ENCODE data around the gene SLC4A11. TPM values are rescaled to one million over a fixed set of nuclear protein-coding genes. Genes with fewer than 3 reads are reported as not detected.

SLC4A11 gene
- total and polyA plus RNA-seq, 10 of the 15 experiments (the other 5 are each of a cell fraction or from before 2014, with no cell fraction given) = 0.07 to 2.3 (median 1.1) TPM

- no peak for FAIRE-seq
- no peak overlapping the region for H3K9ac ChIP-seq (ENCODE audit: control insufficient read depth, insufficient read depth, low read length)
These were observed 38.9 kb upstream of the SLC4A11 start for GRCh38 chr20:3277686-3278465.

More at GRCh38 chr20:3277686-3278465, 38.9 kb upstream of the SLC4A11 start:
- intact Hi-C loops (cut with micrococcal nuclease; ENCODE audit: unreplicated experiment) = loop anchor here (2.0 kb wide), 1 partner anchor 59 kb away; no protein-coding TSS in a partner anchor
- ChIA-PET SMC1A (ENCODE audit: uncharacterized antibody, unreplicated experiment) (interaction anchor here (1.4 to 1.7 kb wide), 2 partner anchors 19 to 225 kb away, joined by 3 to 4 read pairs; no protein-coding TSS in a partner anchor), CTCF (interaction anchor here (0.9 to 2.5 kb wide), 6 partner anchors 9 to 228 kb away, joined by 3 to 14 read pairs (median 4); no protein-coding TSS in a partner anchor), POLR2A (no interaction called here), RAD21 (ENCODE audit: unreplicated experiment) (no interaction called here)
- H3K79me2 ChIP-seq (ENCODE audit: control insufficient read depth, insufficient read depth, low read length) = no peaks in the 10 kb centered on the region
- in situ Hi-C loops (cut with MboI) = no loop called here
- H3K27ac ChIP-seq (ENCODE audit: control insufficient read depth, insufficient read depth) = no peak overlapping the region
- H2AFZ ChIP-seq (ENCODE audit: control insufficient read depth, low read depth, low read length) = no peak overlapping the region
- H3K4me2 ChIP-seq (ENCODE audit: control insufficient read depth, insufficient read depth) = no peak overlapping the region
- no peaks in the 10 kb centered on the region for H4K20me1 ChIP-seq (ENCODE audit: control insufficient read depth, insufficient read depth)
- no peaks in the 10 kb centered on the region for H3K9me3 ChIP-seq (replicated peaks; ENCODE audit: control insufficient read depth, insufficient read depth, low read length)
- H3K4me1 ChIP-seq (ENCODE audit: control insufficient read depth, insufficient read depth, low read length) = no peaks in the 10 kb centered on the region
- 63% methylated on average over 7 of the region's 7 CpGs for WGBS (ENCODE audit: insufficient coverage, insufficient replicate concordance, low lambda C conversion rate, missing lambda C conversion rate)
- no peak overlapping the region for H3K4me3 ChIP-seq
- TF ChIP-seq CBFB (IDR thresholded peaks at IDR 0.05; ENCODE audit: low read depth) (no peak), RAD21 (IDR thresholded peaks at IDR 0.05; ENCODE audit: insufficient read depth, low read depth, low read length) (no peak), POLR2A (IDR thresholded peaks at IDR 0.05; ENCODE audit: low read depth, low read length) (no peak), SREBF1 (IDR thresholded peaks at IDR 0.05; ENCODE audit: low read length) (no peak), CREB1 (IDR thresholded peaks at IDR 0.05; ENCODE audit: low read depth) (no peak), HSF1 (IDR thresholded peaks at IDR 0.05; ENCODE audit: low read depth, low read length) (no peak), STAT1 (conservative IDR thresholded peaks at IDR 0.05) (no peak), BCL11A (IDR thresholded peaks at IDR 0.05; ENCODE audit: low read depth, low read length) (no peak), FOXM1 (IDR thresholded peaks at IDR 0.05; ENCODE audit: low read depth, low read length) (no peak), HCFC1 (IDR thresholded peaks at IDR 0.05; ENCODE audit: low read length) (no peak), ATF2 (IDR thresholded peaks at IDR 0.05; ENCODE audit: low read length) (no peak), RBBP5 (conservative IDR thresholded peaks at IDR 0.05) (no peak), SIN3A (IDR thresholded peaks at IDR 0.05; ENCODE audit: low read depth, low read length) (no peak), CHD2 (IDR thresholded peaks at IDR 0.05; ENCODE audit: borderline replicate concordance, low read depth, low read length) (no peak)
- TF ChIP-seq, protein P1, sequence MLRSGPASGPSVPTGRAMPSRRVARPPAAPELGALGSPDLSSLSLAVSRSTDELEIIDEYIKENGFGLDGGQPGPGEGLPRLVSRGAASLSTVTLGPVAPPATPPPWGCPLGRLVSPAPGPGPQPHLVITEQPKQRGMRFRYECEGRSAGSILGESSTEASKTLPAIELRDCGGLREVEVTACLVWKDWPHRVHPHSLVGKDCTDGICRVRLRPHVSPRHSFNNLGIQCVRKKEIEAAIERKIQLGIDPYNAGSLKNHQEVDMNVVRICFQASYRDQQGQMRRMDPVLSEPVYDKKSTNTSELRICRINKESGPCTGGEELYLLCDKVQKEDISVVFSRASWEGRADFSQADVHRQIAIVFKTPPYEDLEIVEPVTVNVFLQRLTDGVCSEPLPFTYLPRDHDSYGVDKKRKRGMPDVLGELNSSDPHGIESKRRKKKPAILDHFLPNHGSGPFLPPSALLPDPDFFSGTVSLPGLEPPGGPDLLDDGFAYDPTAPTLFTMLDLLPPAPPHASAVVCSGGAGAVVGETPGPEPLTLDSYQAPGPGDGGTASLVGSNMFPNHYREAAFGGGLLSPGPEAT (IDR thresholded peaks at IDR 0.05; ENCODE audit: low read depth) = no peak
- H3K27me3 ChIP-seq (replicated peaks in 1 of 2; ENCODE audit: control insufficient read depth in 2 of 2, insufficient read depth in 2 of 2, low read length in 1 of 2) = no peaks in the 10 kb centered on the region
- no peak for DNase-seq (ENCODE audit: low read depth, low spot score)
- H3K36me3 ChIP-seq (ENCODE audit: control insufficient read depth in 2 of 2, insufficient read depth in 2 of 2, low read length in 1 of 2) = no peaks in the 10 kb centered on the region
- BruUV-seq (replicated peaks) = no TSS peak
- no peak for ATAC-seq

Measured in GM12878 (cell line).